NCI-H345 treated with DMSO at 0.1 percent for 48 hours (cell line): ENCODE measurements around the gene ARPC1A.
"Not testable (repeated sequence)": the region's sequence is repeated elsewhere in the genome, so short reads cannot be mapped to it uniquely, and the experiment has no call there.

ENCODE experiments used
- DNase-seq: peaks from one replicate; lab custom pipeline; 2025; ENCODE audit not compliant: unreplicated experiment; lab: John Stamatoyannopoulos, UW

The ARPC1A gene

DNA sequence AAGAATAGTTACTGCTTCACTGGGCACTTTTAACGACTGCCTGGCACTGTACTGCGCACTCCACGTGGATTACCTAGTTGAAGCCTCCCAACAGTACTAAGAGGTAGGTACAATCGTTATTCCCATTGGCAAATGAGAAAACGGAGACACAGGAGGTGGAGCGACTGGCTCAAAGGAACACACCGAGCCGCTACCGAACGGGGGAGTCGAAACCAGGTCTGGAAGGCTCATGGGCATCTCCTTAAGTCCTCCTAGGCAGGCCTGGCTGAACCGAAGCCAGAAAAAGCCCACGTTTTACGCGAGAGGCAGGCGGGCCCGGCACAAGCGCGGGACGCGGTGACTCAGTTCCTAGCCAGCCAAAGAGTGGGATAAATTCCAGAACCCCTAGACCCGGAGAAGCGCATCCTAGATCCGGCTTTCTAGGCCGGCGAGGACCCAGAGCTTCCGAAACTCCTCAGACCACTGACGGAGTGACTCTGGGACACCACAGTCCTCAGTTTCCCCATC, 82.2 kb downstream of the ARPC1A start:
- DNase-seq: no peak

DNA sequence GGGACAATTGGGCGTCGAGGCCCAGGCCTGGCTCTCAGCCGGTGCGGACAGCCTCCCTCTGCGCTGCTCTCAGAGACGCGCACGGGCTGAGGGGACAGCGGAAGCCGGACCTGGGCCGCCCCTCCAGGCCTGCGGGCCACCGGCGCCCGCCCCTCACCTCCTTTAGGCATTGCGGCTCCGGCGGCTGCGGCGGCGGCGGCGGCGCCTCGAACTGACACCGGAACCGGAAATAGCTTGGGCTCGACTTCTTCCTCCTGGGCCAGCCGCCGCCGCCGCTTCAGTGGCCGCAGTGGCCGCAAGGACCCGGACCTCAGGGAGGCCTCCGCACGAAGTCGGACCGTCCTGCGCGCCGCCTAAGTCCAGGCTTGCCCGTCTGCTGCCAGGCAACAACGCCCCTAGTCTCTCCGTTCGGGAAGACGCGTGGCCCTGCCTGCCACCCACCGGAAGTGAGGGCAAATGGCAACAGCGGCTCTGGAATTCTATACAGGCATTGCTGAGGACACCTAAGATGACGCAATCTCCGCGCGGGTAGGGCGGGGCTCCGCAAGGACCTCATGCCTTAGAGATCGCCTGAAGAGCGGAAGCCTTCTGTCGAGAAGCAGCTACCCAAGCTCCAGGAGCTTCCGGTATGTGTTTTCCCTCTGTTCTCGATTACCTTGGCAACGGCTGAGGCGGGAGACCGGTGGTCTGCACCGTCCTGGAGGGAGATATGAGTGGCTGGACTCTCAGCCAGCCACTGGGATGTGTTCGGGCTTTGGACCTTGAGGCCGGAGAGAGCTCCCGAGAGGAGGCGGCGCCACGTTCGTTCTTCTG, 82.9 kb downstream of the ARPC1A start, which contains the start of the genes BUD31 and PDAP1:
Gene BUD31 (plus strand): TSS at position 591 of the 813 bp plus-strand sequence. CDS start 2,124 bp downstream, outside the sequence.
Gene PDAP1 (minus strand): TSS at position 219 of the 813 bp plus-strand sequence. CDS start 49 bp downstream, at position 170.
- DNase-seq: peak; percentile 76

GRCh38 chr7:99409192-99409572, 83.5 kb downstream of the ARPC1A start:
- no peak for DNase-seq

- no peak for DNase-seq
These were observed 84.1 kb downstream of the ARPC1A start for GRCh38 chr7:99409806-99410205.

DNA sequence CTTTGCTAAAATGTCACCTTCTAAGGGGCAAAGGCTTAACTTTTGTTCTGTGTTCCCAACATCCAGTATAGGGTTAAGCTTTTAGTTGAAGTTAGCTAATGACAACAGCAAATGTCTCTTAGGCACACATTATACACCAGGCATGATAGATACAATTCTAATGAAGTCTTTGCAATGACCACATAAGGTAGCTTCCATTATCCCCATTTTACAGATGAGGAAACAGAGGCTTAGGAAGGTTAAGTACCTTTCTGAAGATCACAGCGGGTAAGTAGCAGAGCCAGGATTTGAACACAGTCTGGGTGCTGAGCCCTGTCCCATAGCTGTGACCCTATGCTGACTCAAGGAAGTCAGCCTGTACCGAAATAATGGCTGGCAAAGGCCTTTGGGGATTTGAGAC, 84.9 kb downstream of the ARPC1A start:
- DNase-seq: no peak

DNA sequence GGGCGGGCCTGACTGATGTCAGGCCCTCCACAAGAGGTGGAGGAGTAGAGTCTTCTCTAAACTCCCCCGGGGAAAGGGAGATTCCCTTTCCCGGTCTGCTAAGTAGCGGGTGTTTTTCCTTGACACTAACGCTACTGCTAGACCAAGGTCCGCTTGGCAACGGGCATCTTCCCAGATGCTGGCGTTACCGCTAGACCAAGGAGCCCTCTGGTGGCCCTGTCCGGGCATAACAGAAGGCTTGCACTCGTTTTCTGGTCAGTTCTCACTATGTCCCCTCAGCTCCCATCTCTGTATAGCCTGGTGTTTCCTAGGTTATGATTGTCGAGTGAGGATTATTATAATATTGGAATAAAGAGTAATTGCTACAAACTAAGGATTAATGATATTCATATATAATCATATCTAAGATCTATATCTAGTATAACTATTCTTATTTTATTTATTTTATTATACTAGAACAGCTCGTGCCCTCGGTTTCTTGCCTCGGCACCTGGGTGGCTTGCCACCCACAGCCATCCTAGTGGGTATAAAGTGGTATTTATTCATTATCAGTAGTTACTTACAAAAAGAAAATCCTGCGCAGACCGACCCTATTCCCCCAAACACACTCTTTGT, 89.9 kb downstream of the ARPC1A start:
- not testable (repeated sequence) for DNase-seq
